HUES48 (cell line): ENCODE measurements around the gene UBE2G1.

Experiments
- H3K27ac ChIP-seq: one replicate; pipeline ENCODE4 v1.7.0; 2013; ENCODE audit warnings: low read depth, low read length, inconsistent platforms
- H3K27me3 ChIP-seq: 2 replicates; pipeline ENCODE4 v1.6.1; 2013; ENCODE audit warnings: mild to moderate bottlenecking, low read length; ENCODE audit not compliant: control insufficient read depth, insufficient read depth
- H3K36me3 ChIP-seq: 2 replicates; pipeline ENCODE4 v1.6.1; 2013; ENCODE audit warnings: low read length; ENCODE audit not compliant: control insufficient read depth, insufficient read depth
- H3K4me1 ChIP-seq: 2 replicates; pipeline ENCODE4 v1.6.1; 2013; ENCODE audit warnings: mild to moderate bottlenecking, low read length; ENCODE audit not compliant: control insufficient read depth, insufficient read depth
- H3K4me3 ChIP-seq: 2 replicates; pipeline ENCODE4 v1.5.1; 2013; ENCODE audit warnings: mild to moderate bottlenecking, low read depth, low read length
- H3K9ac ChIP-seq: 2 replicates; pipeline ENCODE4 v1.6.1; 2013; ENCODE audit warnings: mild to moderate bottlenecking, low read depth, low read length, moderate library complexity
- H3K9me3 ChIP-seq: 2 replicates; pipeline ENCODE4 v1.6.1; 2013; ENCODE audit warnings: low read length; ENCODE audit not compliant: control insufficient read depth, insufficient read depth

UBE2G1 gene

GRCh38 chr17:4334332-4334731 is 32.1 kb downstream of the UBE2G1 start:
- Histone ChIP-seq H3K4me3 (no peak overlapping the region), H3K9me3 (no peaks in the 10 kb centered on the region), H3K4me1 (peaks cover 18% of the 10 kb centered on the region)

GRCh38 chr17:4333041-4333440 is 33.4 kb downstream of the UBE2G1 start:
- H3K27me3 ChIP-seq, result no peaks in the 10 kb centered on the region
- no peak overlapping the region for H3K27ac ChIP-seq
- H3K4me1 ChIP-seq, result peaks cover 18% of the 10 kb centered on the region
- no peak overlapping the region for H3K4me3 ChIP-seq
- H3K9me3 ChIP-seq, result no peaks in the 10 kb centered on the region
- H3K9ac ChIP-seq, result no peak overlapping the region
- peaks cover 4% of the 10 kb centered on the region for H3K36me3 ChIP-seq

More at GRCh38 chr17:4334332-4334731, 32.1 kb downstream of the UBE2G1 start:
- Histone ChIP-seq H3K27ac (no peak overlapping the region), H3K9ac (no peak overlapping the region), H3K27me3 (no peaks in the 10 kb centered on the region), H3K36me3 (peaks cover 4% of the 10 kb centered on the region)

GRCh38 chr17:4332296-4332970 is 34.0 kb downstream of the UBE2G1 start:
- Histone ChIP-seq H3K4me1 (peaks cover 18% of the 10 kb centered on the region), H3K9ac (no peak overlapping the region), H3K36me3 (peaks cover 4% of the 10 kb centered on the region), H3K4me3 (no peak overlapping the region), H3K27ac (no peak overlapping the region), H3K9me3 (no peaks in the 10 kb centered on the region), H3K27me3 (no peaks in the 10 kb centered on the region)

GRCh38 chr17:4331614-4332013 is 34.9 kb downstream of the UBE2G1 start:
- no peak overlapping the region for H3K9ac ChIP-seq
- no peak overlapping the region for H3K27ac ChIP-seq
- peaks cover 18% of the 10 kb centered on the region for H3K4me1 ChIP-seq

GRCh38 chr17:4329838-4330237 is 36.6 kb downstream of the UBE2G1 start:
- Histone ChIP-seq H3K9ac (no peak overlapping the region), H3K27me3 (no peaks in the 10 kb centered on the region), H3K9me3 (no peaks in the 10 kb centered on the region), H3K4me1 (peaks cover 17% of the 10 kb centered on the region), H3K4me3 (no peak overlapping the region), H3K27ac (peak overlapping the region; percentile 37), H3K36me3 (peaks cover 4% of the 10 kb centered on the region; the same call in 1 of the 2 replicates)

More at GRCh38 chr17:4331614-4332013, 34.9 kb downstream of the UBE2G1 start:
- no peaks in the 10 kb centered on the region for H3K9me3 ChIP-seq
- peaks cover 4% of the 10 kb centered on the region for H3K36me3 ChIP-seq
- H3K27me3 ChIP-seq, result no peaks in the 10 kb centered on the region
- no peak overlapping the region for H3K4me3 ChIP-seq

- Histone ChIP-seq H3K36me3 (peaks cover 4% of the 10 kb centered on the region; the same call in 1 of the 2 replicates), H3K27ac (no peak overlapping the region), H3K4me1 (peaks cover 18% of the 10 kb centered on the region), H3K9ac (no peak overlapping the region), H3K4me3 (no peak overlapping the region), H3K27me3 (no peaks in the 10 kb centered on the region), H3K9me3 (no peaks in the 10 kb centered on the region)
These were observed 38.9 kb downstream of the UBE2G1 start for GRCh38 chr17:4327606-4328005.

- Histone ChIP-seq H3K9ac (no peak overlapping the region), H3K36me3 (peaks cover 3% of the 10 kb centered on the region; the same call in 1 of the 2 replicates), H3K9me3 (no peaks in the 10 kb centered on the region), H3K27me3 (no peaks in the 10 kb centered on the region), H3K4me3 (no peak overlapping the region), H3K27ac (no peak overlapping the region), H3K4me1 (peaks cover 16% of the 10 kb centered on the region)
These were observed 39.9 kb downstream of the UBE2G1 start for GRCh38 chr17:4326608-4327007.

- no peak overlapping the region for H3K4me3 ChIP-seq
- no peaks in the 10 kb centered on the region; the same call in 1 of the 2 replicates for H3K36me3 ChIP-seq
- no peak overlapping the region for H3K27ac ChIP-seq
- H3K27me3 ChIP-seq, result no peaks in the 10 kb centered on the region
- peaks cover 16% of the 10 kb centered on the region for H3K4me1 ChIP-seq
- no peaks in the 10 kb centered on the region for H3K9me3 ChIP-seq
- H3K9ac ChIP-seq, result no peak overlapping the region
These were observed 40.4 kb downstream of the UBE2G1 start for GRCh38 chr17:4326112-4326511.

GRCh38 chr17:4324463-4324862 is 42.0 kb downstream of the UBE2G1 start:
- H3K36me3 ChIP-seq, result no peaks in the 10 kb centered on the region
- no peak overlapping the region for H3K27ac ChIP-seq
- H3K27me3 ChIP-seq, result no peaks in the 10 kb centered on the region
- no peak overlapping the region for H3K9ac ChIP-seq
- peaks cover 17% of the 10 kb centered on the region for H3K4me1 ChIP-seq
- no peak overlapping the region for H3K4me3 ChIP-seq
- no peaks in the 10 kb centered on the region for H3K9me3 ChIP-seq

- H3K4me1 ChIP-seq, result peaks cover 35% of the 10 kb centered on the region
- H3K9me3 ChIP-seq, result no peaks in the 10 kb centered on the region
- H3K4me3 ChIP-seq, result no peak overlapping the region
- no peak overlapping the region for H3K27ac ChIP-seq
- no peaks in the 10 kb centered on the region for H3K27me3 ChIP-seq
- no peaks in the 10 kb centered on the region; the same call in 1 of the 2 replicates for H3K36me3 ChIP-seq
- no peak overlapping the region for H3K9ac ChIP-seq
These were observed 47.3 kb downstream of the UBE2G1 start for GRCh38 chr17:4319221-4319620.

GRCh38 chr17:4318596-4318995 is 47.9 kb downstream of the UBE2G1 start:
- Histone ChIP-seq H3K4me3 (no peak overlapping the region), H3K9ac (no peak overlapping the region), H3K9me3 (no peaks in the 10 kb centered on the region), H3K27ac (peak overlapping the region; percentile 14), H3K36me3 (no peaks in the 10 kb centered on the region; the same call in 1 of the 2 replicates), H3K4me1 (peaks cover 41% of the 10 kb centered on the region), H3K27me3 (no peaks in the 10 kb centered on the region)
